ENCODE data around the gene EYS. TPM values are rescaled to one million over a fixed set of nuclear protein-coding genes. Genes with fewer than 3 reads are reported as not detected.

The EYS gene
- total and polyA plus RNA-seq, 2 of the 13 experiments (the other 11 are each of a cell fraction or from before 2014, with no cell fraction given): 0.04 to 0.07 TPM

GRCh38 chr6:63941747-63942470 is 1765.1 kb downstream of the EYS start (continued):
- TF ChIP-seq HMGXB3 (CRISPR knock-in tag; IDR thresholded peaks at IDR 0.05; ENCODE audit: borderline replicate concordance) (peak; percentile 63; the same call in 1 of the 2 replicates), ZSCAN5A (CRISPR knock-in tag; IDR thresholded peaks at IDR 0.05; ENCODE audit: borderline replicate concordance) (peak; percentile 38; the same call in 1 of the 2 replicates), FOXA1 (IDR thresholded peaks at IDR 0.05) (no peak), FOXA1 (CRISPR knock-in tag; IDR thresholded peaks at IDR 0.05) (peak; percentile 82), MYPOP (CRISPR knock-in tag; IDR thresholded peaks at IDR 0.05) (no peak), SP1 (IDR thresholded peaks at IDR 0.05) (no peak), SP1 (CRISPR knock-in tag; IDR thresholded peaks at IDR 0.05) (no peak), NFKB2 (CRISPR knock-in tag; IDR thresholded peaks at IDR 0.05; ENCODE audit: borderline replicate concordance) (no peak), ZNF362 (CRISPR knock-in tag; IDR thresholded peaks at IDR 0.05; ENCODE audit: borderline replicate concordance) (peak; percentile 66; the same call in 1 of the 2 replicates), ARID5B (CRISPR knock-in tag; IDR thresholded peaks at IDR 0.05) (peak; percentile 94), ZNF33A (CRISPR knock-in tag; IDR thresholded peaks at IDR 0.05; ENCODE audit: borderline replicate concordance) (no peak), TIGD3 (CRISPR knock-in tag; IDR thresholded peaks at IDR 0.05; ENCODE audit: borderline replicate concordance) (no peak), ZNF343 (CRISPR knock-in tag; IDR thresholded peaks at IDR 0.05) (no peak), SMAD3 (CRISPR knock-in tag; IDR thresholded peaks at IDR 0.05) (no peak)

Data from HepG2 (cell line).